Adrenal gland (tissue), 12 donors: Measurements from ENCODE around the gene RBBP4. TPM values are rescaled to one million over a fixed set of nuclear protein-coding genes. Genes with fewer than 3 reads are reported as not detected.

Experiments
- DNase-seq, 7 donors: peaks; one replicate each; pipeline ENCODE4 v3.0.0-alpha.2; 2019 to 2020
- H3K27ac ChIP-seq, 5 donors: fragments of 200-600 bp; sonication (generic) in 4 of 5; 1 replicate in 3 of 5; 2 replicates in 2 of 5; pipeline versions ENCODE4 v1.5.1 to v1.8.0; 2016 to 2020; ENCODE audit warnings: mild to moderate bottlenecking in 1 of 5
- H3K27me3 ChIP-seq: fragments of 200-600 bp; 2 replicates; pipeline ENCODE4 v1.8.0; 2021
- H3K36me3 ChIP-seq, 2 donors: fragments of 200-600 bp; replicated peaks in 1 of 2; 1 replicate in 1 of 2; 2 replicates in 1 of 2; pipeline versions ENCODE4 v1.5.1 to v1.8.0; 2018 to 2022
- H3K4me1 ChIP-seq, 2 donors: fragments of 200-600 bp; replicated peaks in 1 of 2; 1 replicate in 1 of 2; 2 replicates in 1 of 2; pipeline versions ENCODE4 v1.5.1 to v1.8.0; 2018 to 2021
- H3K4me3 ChIP-seq, 4 donors: fragments of 200-600 bp; sonication (generic) in 3 of 4; one replicate each; pipeline ENCODE4 v1.5.1; 2016 to 2018
- H3K9me3 ChIP-seq, 3 donors: fragments of 200-600 bp; sonication (generic) in 1 of 3; replicated peaks in 1 of 3; 1 replicate in 2 of 3; 2 replicates in 1 of 3; pipeline versions ENCODE4 v1.5.1 to v1.8.0; 2016 to 2021
- POLR2A ChIP-seq, 2 donors: fragments of 450-650 bp; IDR thresholded peaks; one replicate each; pipeline ENCODE4 v1.6.1; 2017; ENCODE audit warnings: antibody characterized with exemption in 2 of 2, mild to moderate bottlenecking in 2 of 2, moderate library complexity in 1 of 2
- WGBS, 4 donors: extraction: QIAGEN DNeasy Blood & Tissue Kit in 2 of 4; methylation state at CpG; one replicate each; pipeline versions ENCODE4 v1.1.5 to v1.1.7; 2013 to 2017; 5-methylcytosine and 5-hydroxymethylcytosine counted together
- intact Hi-C, 2 donors: fragments of 100-400 bp; cut with DNase I; formaldehyde crosslinking; loops; one replicate each; pipeline versions ENCODE4 v1.14.1 to v1.15.0; 2022 to 2023
- polyA plus RNA-seq, 3 donors: library from polyadenylated mRNA; stranded (reverse); fragments of 200-250 nt in 2 of 3; fragments of 350-450 nt in 1 of 3; fragmentation: Illumina TruSeq in 1 of 3; extraction: RNeasy Lipid Tissue Mini Kit (QIAGEN cat#74804) in 1 of 3; gene quantifications; one replicate each; pipeline ENCODE4 v1.2.3, GENCODE V29; 2013 to 2014
- total RNA-seq, 9 donors: library from RNA; depleted of rRNA in 4 of 9; stranded (reverse); fragments of >200 nt in 4 of 9; fragments of 120-200 nt in 1 of 9; fragmentation: NEBNext Ultra II Directional in 1 of 9; extraction: Animal tissue kit (Norgen Biotek cat#: 25700) in 1 of 9; gene quantifications; one replicate each; pipeline versions ENCODE4 v1.1.0 to v1.2.4, GENCODE V29; 2013 to 2023
- TF ChIP-seq, protein P1 (sequence below), 6 experiments: fragments of 450-650 bp in 4 of 6; fragments of 200-600 bp in 2 of 6; sonication (generic) in 1 of 6; IDR thresholded peaks; 1 replicate in 5 of 6; 2 replicates in 1 of 6; pipeline versions ENCODE4 v1.5.1 to v1.8.0; 2016 to 2021; ENCODE audit warnings: antibody characterized with exemption in 6 of 6, mild to moderate bottlenecking in 2 of 6, moderate library complexity in 1 of 6
- donor health status: healthy with polysubstance abuse.
- donor health status: Bipolar disorder and iron deficiency.
- donor health status: DM: yes; HTN: yes; CAD: no.
- donor health status: DM: no; HTN: no; CAD: no.
- donor health status: DM: no; HTN: no; CAD: no.
- donor health status: DM: yes; HTN: yes; CAD: no.

RBBP4 gene
- total and polyA plus RNA-seq, 12 donors = 24.8 to 212 (median 148) TPM

DNA sequence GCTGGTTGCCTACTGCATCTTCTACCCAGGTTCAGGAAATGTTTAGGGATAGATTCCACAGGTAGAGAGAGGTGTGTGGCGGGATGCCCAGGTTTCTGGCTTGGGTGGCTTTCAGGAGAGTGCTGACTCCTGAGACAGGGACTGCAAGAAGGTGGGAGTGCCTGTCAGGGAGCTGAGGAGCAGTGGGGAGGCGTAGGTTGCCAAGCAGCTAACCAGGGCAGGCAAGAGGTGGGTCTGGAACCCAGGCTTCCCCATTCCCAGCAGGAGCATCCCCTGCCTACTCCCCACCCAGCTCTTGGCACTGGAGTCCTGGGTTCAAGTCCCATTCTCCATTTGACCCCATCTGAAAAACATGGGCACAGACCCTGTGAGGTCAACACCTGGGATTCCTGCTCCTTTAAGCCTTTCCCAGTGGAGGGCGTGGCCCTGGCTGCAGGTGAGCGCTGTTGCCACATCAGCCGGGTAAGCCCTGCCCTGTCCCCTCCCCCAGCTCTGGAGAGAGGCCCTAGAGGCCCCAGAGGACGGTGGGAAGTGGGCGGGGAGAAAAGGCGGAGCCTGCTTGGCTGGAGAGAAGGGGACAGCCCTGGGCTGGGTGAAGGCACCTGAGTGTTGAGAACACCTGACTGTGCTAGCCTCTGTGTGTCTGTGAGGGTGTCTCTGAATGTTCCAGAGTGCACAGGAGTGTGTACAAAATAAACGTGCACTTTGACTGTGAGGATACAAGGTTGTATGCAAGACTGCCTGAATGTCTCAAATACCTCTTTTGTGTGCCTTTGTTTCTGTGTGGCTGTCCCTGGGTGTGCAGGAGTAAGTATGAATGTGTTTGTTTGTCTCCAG is 65.5 kb downstream of the RBBP4 start:
- 26 to 66% (median 31%) methylated on average over 3 to 9 of the region's 9 CpGs for WGBS, 4 donors
- no peaks in the 10 kb centered on the region for H3K27me3 ChIP-seq
- intact Hi-C loops = loop anchor here (5.0 to 10.0 kb wide), 3 partner anchors 56 to 158 kb away; partner anchors contain the start of gene FNDC5 (in 1 of the 2)
- H3K4me1 ChIP-seq = peaks cover 7 to 10% of the 10 kb centered on the region in 2 donors
- H3K27ac ChIP-seq = peak overlapping the region in 1 of 5 donors; percentile 22
- peak; percentile 76 to 93 (median 86) for DNase-seq
- no peaks in the 10 kb centered on the region for H3K9me3 ChIP-seq
- peak in 1 of 2 donors; percentile 19 for TF ChIP-seq POLR2A (IDR thresholded peaks at IDR 0.05)
- TF ChIP-seq, protein P1, sequence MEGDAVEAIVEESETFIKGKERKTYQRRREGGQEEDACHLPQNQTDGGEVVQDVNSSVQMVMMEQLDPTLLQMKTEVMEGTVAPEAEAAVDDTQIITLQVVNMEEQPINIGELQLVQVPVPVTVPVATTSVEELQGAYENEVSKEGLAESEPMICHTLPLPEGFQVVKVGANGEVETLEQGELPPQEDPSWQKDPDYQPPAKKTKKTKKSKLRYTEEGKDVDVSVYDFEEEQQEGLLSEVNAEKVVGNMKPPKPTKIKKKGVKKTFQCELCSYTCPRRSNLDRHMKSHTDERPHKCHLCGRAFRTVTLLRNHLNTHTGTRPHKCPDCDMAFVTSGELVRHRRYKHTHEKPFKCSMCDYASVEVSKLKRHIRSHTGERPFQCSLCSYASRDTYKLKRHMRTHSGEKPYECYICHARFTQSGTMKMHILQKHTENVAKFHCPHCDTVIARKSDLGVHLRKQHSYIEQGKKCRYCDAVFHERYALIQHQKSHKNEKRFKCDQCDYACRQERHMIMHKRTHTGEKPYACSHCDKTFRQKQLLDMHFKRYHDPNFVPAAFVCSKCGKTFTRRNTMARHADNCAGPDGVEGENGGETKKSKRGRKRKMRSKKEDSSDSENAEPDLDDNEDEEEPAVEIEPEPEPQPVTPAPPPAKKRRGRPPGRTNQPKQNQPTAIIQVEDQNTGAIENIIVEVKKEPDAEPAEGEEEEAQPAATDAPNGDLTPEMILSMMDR (IDR thresholded peaks at IDR 0.05) = no peak
- no peak overlapping the region for H3K4me3 ChIP-seq
- no peaks in the 10 kb centered on the region for H3K36me3 ChIP-seq

DNA sequence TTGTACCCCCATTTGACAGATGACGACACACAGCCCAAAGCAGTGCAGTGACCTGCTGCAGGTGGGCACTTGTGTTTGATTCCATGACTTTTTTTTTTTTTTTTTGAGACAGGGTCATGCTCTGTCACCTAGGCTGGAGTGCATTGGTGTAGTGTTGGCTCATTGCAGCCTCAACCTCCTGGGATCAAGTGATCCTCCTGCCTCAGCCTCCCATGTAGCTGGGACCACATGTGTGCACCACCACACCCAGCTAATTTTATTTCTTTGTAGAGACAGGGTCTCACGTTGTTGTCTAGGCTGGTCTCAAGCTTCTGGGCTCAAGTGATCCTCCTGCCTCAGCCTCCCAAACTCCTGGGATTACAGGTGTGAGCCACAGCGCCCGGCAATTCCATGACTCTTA is 66.5 kb downstream of the RBBP4 start:
- H3K27me3 ChIP-seq = no peaks in the 10 kb centered on the region
- H3K4me1 ChIP-seq = peaks cover 6 to 7% of the 10 kb centered on the region in 2 donors
- no peak for DNase-seq
- no peak overlapping the region for H3K4me3 ChIP-seq
- no peak overlapping the region for H3K27ac ChIP-seq
- TF ChIP-seq, protein P1 (IDR thresholded peaks at IDR 0.05) = no peak
- no peak for TF ChIP-seq POLR2A (IDR thresholded peaks at IDR 0.05)
- WGBS, 4 donors = 89 to 98% (median 95%) methylated on average over 2 to 4 of the region's 4 CpGs
- no peaks in the 10 kb centered on the region for H3K9me3 ChIP-seq
- intact Hi-C loops = loop anchor here (5.0 to 10.0 kb wide), 3 partner anchors 55 to 157 kb away; partner anchors contain the start of gene FNDC5 (in 1 of the 2)
- no peaks in the 10 kb centered on the region for H3K36me3 ChIP-seq

DNA sequence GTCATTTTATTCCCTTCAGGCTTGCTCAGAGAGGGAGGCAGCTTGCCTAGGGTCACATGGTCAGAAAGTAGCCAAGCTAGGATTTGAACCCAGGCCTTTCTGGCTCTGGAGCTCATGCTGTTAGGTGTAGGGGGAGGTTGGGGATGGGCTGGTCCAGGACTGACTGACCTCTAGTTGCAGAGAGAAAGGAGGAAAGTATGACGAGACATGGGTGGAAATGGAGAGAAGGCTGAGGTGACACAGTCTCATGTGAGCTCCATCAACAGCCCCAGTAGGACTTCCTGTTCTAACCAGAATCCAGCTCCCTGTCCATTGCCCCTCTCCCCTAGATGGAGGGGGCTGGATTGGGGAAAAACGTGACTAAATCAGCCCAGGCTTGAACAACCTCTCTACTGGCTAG is 67.0 kb downstream of the RBBP4 start:
- TF ChIP-seq, protein P1 (IDR thresholded peaks at IDR 0.05) = no peak
- TF ChIP-seq POLR2A (IDR thresholded peaks at IDR 0.05) = no peak
- Histone ChIP-seq H3K9me3 (no peaks in the 10 kb centered on the region), H3K4me3 (no peak overlapping the region), H3K27me3 (no peaks in the 10 kb centered on the region), H3K27ac (no peak overlapping the region), H3K36me3 (no peaks in the 10 kb centered on the region), H3K4me1 (peaks cover 6 to 7% of the 10 kb centered on the region in 2 donors)
- intact Hi-C loops = loop anchor here (5.0 to 10.0 kb wide), 3 partner anchors 54 to 157 kb away; partner anchors contain the start of gene FNDC5 (in 1 of the 2)
- no peak for DNase-seq
- 73 to 84% (median 79%) methylated on average over 2 of the region's 2 CpGs for WGBS, 4 donors

GRCh38 chr1:32718527-32718926 is 67.5 kb downstream of the RBBP4 start:
- no peak overlapping the region for H3K27ac ChIP-seq
- no peak overlapping the region for H3K4me3 ChIP-seq
- 86 to 95% (median 90%) methylated on average over 1 of the region's 1 CpG for WGBS, 4 donors
- peaks cover 6 to 7% of the 10 kb centered on the region in 2 donors for H3K4me1 ChIP-seq
- H3K36me3 ChIP-seq = no peaks in the 10 kb centered on the region
- intact Hi-C loops = loop anchor here (5.0 to 10.0 kb wide), 3 partner anchors 54 to 156 kb away; partner anchors contain the start of gene FNDC5 (in 1 of the 2)
- no peaks in the 10 kb centered on the region for H3K27me3 ChIP-seq
- DNase-seq = no peak
- no peak for TF ChIP-seq POLR2A (IDR thresholded peaks at IDR 0.05)
- TF ChIP-seq, protein P1 (IDR thresholded peaks at IDR 0.05) = no peak
- H3K9me3 ChIP-seq = no peaks in the 10 kb centered on the region
